ENCODE measurements around the gene PDZD2.

PDZD2 gene

DNA sequence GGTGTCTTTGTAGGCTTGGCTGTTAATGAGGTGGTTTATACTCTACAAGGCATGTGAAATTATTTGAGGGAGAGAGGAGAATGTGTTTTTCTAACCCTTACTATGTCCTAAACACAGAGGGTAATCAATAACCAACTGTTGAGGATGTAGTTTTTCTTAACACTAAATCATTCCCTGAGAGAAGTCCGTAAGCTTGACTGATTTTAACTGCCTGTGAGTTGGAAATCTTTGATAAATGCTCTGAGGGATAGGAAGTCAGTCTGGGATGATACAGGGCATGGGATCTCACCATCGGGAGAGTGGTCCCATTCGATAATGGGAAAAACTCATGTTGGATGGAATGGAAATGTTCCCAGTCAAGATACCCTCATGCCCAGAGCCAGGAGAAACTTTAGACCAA lies 249.6 kb downstream of the PDZD2 start:
- no peak for TF ChIP-seq CTCF (IDR thresholded peaks at IDR 0.05; ENCODE audit: borderline replicate concordance, control extremely low read depth, extremely low read depth, insufficient read depth, missing control alignments)
- DNase-seq (ENCODE audit: low spot score) = no peak
- in situ Hi-C loops (cut with MboI; ENCODE audit: low sequenced_read_pairs, unreplicated experiment) = no loop called here

- no peak for TF ChIP-seq CTCF (IDR thresholded peaks at IDR 0.05; ENCODE audit: borderline replicate concordance, control extremely low read depth, extremely low read depth, insufficient read depth, missing control alignments)
- no peak for DNase-seq (ENCODE audit: low spot score)
- in situ Hi-C loops (cut with MboI; ENCODE audit: low sequenced_read_pairs, unreplicated experiment) = no loop called here
These were observed 250.2 kb downstream of the PDZD2 start for GRCh38 chr5:31889001-31889561.

GRCh38 chr5:31890046-31890445 lies 251.1 kb downstream of the PDZD2 start:
- in situ Hi-C loops (cut with MboI; ENCODE audit: low sequenced_read_pairs, unreplicated experiment) = no loop called here
- DNase-seq (ENCODE audit: low spot score) = no peak
- no peak for TF ChIP-seq CTCF (IDR thresholded peaks at IDR 0.05; ENCODE audit: borderline replicate concordance, control extremely low read depth, extremely low read depth, insufficient read depth, missing control alignments)

- no peak for TF ChIP-seq CTCF (IDR thresholded peaks at IDR 0.05; ENCODE audit: borderline replicate concordance, control extremely low read depth, extremely low read depth, insufficient read depth, missing control alignments)
These were observed 255.2 kb downstream of the PDZD2 start for GRCh38 chr5:31894141-31894540.

DNA sequence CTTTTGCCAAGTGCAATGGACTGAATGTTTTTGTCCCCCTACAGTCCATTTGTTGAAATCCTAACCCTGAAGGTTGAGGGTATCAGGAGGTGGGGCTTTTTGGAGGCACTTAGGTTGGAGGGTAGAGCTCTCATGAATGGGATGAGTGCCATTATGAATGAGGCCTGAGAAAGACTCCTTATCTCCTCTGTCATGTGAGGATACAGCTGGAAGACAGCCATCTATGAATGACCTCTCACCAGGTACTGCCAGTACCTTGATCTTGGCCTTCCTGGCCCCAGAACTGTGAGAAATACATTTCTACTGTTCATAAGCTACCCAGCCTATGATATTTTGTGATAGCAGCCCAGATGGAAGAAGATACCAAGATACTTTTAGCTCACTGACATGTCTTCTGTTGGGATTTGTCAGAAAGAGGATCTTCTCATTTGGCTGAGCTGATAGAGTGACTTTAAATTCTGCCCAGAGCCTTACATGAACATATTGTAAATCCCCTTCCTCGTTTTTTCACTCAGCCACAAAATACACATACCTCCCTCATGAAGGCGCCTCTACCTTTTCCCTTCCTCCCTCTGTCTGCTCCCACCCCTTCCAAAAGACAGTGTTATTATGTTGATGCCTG lies 256.4 kb downstream of the PDZD2 start:
- TF ChIP-seq CTCF (IDR thresholded peaks at IDR 0.05; ENCODE audit: borderline replicate concordance, control extremely low read depth, extremely low read depth, insufficient read depth, missing control alignments) = no peak

More at GRCh38 chr5:31894141-31894540, 255.2 kb downstream of the PDZD2 start:
- DNase-seq (ENCODE audit: low spot score) = no peak
- in situ Hi-C loops (cut with MboI; ENCODE audit: low sequenced_read_pairs, unreplicated experiment) = no loop called here

DNA sequence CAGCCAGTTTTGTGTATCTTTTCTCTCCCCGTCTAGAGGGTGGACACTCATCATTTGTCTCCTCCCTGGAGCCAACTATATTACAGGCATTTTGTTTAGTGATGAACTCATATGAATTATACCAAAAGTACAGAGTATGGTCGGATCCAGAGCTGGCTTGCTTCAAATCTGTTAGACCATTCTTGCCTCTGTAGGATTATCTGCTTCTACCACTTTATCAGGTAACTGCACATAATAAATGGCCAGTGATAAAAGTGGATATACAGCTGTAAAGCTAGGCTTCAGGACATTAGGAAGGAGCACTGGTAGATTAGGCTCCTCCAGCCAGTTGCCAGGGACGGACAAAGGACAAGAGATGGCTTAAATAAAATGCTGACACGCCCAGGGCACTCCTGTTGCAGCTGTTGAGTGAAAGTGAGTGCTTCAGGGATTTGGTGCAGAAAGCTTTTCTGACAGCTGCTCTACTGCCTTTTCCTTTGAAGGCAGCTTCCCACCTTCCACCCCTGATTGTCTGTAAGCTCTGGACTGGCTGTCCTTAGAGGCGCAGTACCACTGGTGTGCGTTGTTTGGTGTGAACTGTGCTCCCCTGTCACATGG lies 259.2 kb downstream of the PDZD2 start:
- in situ Hi-C loops (cut with MboI; ENCODE audit: low sequenced_read_pairs, unreplicated experiment) = no loop called here
- DNase-seq (ENCODE audit: low spot score) = no peak
- TF ChIP-seq CTCF (IDR thresholded peaks at IDR 0.05; ENCODE audit: borderline replicate concordance, control extremely low read depth, extremely low read depth, insufficient read depth, missing control alignments) = no peak

More for the DNA sequence above, 256.4 kb downstream of the PDZD2 start:
- in situ Hi-C loops (cut with MboI; ENCODE audit: low sequenced_read_pairs, unreplicated experiment) = no loop called here
- no peak for DNase-seq (ENCODE audit: low spot score)
